ENCODE measurements around the gene KPNA1.

KPNA1 gene

GRCh38 chr3:122514123-122515019 lies at the start of gene KPNA1:
Gene KPNA1, minus strand, starts transcription at chr3:122514939. Its CDS starts 18,374 bp downstream, at chr3:122496565.
- DNase-seq = peak; percentile 91

- DNase-seq = peak; percentile 83
These were observed 49.6 kb upstream of the KPNA1 start, which contains the start of the genes DTX3L and PARP9 for GRCh38 chr3:122564155-122564912. Gene DTX3L, plus strand, starts transcription at chr3:122564338. Its CDS starts 89 bp downstream, at chr3:122564427. Gene PARP9, minus strand, starts transcription at chr3:122564300. Its CDS starts 4,680 bp downstream, at chr3:122559620.

GRCh38 chr3:122563717-122564025 lies 48.9 kb upstream of the KPNA1 start:
- peak; percentile 24 for DNase-seq

DNA sequence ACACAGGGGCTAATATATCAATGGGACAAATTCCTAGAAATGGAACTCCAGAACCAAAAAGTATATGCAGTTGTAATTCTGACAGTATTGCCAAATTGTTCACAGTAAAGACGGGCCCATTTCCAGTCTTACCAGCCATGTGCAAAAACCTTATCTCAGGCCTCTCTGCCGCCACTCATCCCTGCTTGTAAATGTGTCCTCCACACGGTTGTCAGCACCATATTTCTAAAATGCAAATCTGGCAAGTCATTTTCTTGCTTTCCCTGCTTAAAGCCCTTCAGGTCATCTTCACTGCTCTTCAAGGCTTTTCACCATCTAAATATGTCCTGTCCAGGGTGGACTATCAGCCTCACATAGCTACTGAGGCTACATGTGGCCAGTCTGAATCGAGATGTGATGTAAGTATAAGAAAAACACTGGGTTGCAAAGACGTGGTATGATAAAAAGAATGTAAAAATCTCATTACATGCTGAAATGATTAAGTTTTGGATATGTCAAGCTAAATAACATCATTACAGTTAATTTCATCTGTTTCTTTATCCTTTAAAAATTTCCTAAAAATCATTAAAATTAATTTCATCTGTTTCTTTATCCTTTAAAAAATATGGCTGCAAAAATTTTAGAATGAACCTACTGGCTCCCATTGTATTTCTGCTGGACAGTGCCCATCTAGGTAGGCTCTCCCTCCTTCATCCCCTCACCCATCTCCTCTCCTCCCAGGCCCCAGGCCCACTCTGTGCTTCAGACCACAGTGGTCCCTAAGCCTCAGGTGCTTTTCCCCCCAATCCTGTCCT lies 48.4 kb upstream of the KPNA1 start:
- no peak for DNase-seq

- peak; percentile 76 for DNase-seq
These were observed 45.9 kb upstream of the KPNA1 start for GRCh38 chr3:122560680-122561079.

DNA sequence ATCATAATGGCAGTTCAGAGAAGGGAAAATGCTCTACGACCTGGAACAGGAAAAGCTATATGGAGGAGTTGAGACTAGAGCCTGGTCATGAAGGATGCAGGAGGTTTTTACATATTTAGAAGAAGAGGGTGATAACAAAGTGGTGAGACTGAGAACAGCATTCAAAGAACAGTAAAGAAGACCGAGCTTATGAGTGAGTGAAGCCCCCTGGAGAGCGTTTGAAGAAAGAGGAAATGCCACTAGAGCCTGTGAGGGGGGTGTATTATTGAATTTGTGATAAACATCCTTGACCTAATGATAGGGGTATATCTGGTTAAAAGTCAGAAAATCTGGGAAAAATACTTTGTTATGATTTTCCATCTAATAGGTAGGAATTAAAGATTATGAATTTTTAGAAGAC lies 45.2 kb upstream of the KPNA1 start:
- no peak for DNase-seq

DNA sequence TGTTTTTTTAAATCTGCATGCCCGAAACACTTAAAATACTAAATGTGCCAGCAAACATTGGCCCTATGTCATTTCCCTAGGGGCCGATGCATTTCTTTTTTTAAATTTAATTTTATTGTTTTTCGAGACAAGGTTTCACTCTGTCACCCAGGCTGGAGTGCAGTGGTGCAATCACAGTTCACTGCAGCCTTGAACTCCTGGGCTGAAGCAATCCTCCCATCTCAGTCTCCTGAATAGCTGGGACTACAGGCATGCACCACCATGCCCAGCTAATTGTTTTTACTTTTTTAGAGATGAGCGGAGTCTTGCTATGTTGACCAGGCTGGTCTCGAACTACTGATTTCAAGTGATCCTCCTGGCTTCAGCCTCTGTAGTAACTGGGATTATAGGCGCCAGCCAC lies 43.9 kb upstream of the KPNA1 start:
- DNase-seq = no peak

DNA sequence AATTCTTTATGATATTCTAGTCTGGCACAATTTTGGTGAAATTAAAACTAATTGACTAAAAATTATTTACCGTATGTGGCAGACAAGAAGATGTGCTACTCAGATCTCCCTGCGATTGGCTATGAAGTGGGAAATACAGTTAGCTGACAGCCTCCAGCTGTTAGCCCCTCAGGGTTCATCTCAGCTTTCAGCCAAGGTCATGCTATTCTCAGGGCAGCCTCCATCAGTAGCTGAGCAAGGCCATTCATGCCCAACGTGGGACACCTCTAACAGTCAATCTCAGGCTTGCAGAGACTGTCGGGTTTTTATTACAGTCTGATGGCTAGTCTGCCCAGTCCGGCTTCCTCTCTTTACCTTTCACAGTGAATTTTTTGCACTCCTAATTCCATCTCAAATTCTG lies 42.6 kb upstream of the KPNA1 start:
- no peak for DNase-seq

- DNase-seq = no peak
These were observed 40.7 kb upstream of the KPNA1 start for GRCh38 chr3:122555275-122556071.

DNA sequence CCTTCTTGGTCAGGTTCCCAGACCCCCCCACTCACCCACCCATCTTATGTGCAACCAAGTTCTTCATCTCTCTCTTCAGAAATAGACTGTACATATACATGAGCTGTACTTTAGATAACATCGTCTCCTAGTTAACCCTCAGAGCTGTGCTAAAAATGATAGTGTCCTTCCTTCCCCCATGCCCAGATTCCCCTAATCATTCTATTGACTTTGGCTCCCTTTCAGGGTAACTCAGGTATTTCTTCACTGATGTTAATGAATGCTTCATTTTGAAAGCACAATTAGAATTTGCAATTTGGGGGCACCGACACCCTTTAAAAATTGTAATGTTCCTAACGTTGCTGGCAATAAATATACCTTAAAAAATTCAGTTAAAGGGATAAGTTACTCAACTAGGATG lies 38.4 kb upstream of the KPNA1 start:
- no peak for DNase-seq

DNA sequence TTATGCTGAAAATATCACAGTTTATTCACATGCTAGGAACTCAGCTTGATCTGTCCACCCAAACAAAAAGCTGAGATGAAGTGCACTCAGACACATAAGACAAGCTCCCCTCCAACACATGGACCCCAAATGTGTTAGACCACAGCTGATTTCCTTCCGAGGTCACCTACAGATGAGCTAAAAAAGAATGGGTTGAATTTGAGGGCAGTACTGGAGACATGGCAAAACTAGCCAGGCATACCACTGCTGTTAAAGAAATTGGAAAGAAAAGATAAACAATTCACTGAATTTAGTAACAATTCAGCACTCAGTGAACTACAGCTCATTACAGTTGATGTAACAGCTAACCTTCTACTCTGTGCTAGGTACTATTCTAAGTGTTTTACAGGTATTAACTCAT lies 33.9 kb upstream of the KPNA1 start:
- DNase-seq = no peak

- no peak for DNase-seq
These were observed 33.3 kb upstream of the KPNA1 start for GRCh38 chr3:122548076-122548475.

- DNase-seq = no peak
These were observed 31.4 kb upstream of the KPNA1 start for GRCh38 chr3:122546151-122546550.

DNA sequence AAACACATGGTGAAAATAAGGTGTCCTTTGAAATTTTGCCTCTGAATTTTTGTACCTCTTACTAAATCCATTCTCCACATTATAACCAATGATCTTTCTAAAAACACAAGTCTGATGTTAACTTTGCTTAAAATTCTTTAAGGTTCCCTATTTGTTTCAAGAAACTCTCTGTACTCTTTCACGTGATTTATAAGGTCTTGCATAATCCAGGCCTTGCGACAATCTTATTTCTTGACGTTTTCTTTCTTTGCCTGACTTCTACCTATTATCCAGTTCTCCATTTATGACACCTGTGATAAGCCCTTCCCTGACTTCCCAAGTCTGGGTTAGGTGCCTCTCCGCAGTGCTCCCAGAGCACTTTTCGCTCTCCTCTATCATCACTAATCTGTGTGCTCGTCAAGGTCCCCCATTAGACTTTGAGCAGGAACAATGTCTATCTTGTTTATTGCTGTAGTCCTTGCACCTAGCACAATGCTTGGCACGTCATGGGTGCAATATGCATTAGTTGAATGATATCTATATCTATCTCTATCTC lies 24.3 kb upstream of the KPNA1 start:
- DNase-seq = no peak

- no peak for DNase-seq
These were observed 21.9 kb upstream of the KPNA1 start for GRCh38 chr3:122536632-122537001.

GRCh38 chr3:122535964-122536631 lies 21.4 kb upstream of the KPNA1 start:
- DNase-seq = no peak

- peak; percentile 94 for DNase-seq
These were observed 19.2 kb upstream of the KPNA1 start for GRCh38 chr3:122533931-122534334.

DNA sequence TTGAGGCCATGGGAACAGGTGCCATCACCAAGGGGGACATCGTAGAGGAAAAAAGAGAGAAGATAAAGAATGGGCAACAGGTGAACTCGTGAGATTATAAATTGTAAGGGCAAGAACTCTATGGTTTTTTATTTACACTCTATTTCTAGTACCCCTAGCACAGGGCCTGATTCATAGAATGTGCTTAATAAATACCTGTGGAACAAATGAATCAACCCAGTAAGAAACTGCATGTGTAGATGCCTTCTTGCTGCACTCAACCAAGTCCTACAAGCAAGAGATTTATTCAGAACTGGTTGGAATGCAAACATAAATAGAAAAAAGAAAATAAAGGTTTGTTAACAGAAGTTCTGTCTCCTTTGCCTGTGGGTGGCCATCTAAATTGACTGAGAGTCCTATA lies 18.7 kb upstream of the KPNA1 start:
- peak; percentile 14 for DNase-seq

DNA sequence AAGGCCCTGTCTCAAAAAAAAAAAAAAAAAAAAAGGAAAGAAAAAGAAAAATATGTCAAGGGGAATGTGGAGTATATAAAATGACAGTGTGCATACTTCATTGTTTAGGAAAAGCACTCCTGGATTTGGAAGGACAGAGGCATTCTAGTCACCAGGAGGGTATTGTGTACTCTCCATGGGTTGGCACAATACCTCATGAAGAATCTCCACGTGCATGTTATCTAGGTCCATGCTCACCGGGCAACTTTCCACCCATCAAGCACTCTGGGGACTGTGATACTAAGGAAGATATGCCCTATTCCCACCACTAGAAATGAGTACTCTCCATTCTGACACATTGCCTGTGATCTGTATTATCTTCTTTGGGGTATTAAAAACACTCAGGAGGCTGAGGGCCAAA lies 15.4 kb upstream of the KPNA1 start:
- DNase-seq = no peak

DNA sequence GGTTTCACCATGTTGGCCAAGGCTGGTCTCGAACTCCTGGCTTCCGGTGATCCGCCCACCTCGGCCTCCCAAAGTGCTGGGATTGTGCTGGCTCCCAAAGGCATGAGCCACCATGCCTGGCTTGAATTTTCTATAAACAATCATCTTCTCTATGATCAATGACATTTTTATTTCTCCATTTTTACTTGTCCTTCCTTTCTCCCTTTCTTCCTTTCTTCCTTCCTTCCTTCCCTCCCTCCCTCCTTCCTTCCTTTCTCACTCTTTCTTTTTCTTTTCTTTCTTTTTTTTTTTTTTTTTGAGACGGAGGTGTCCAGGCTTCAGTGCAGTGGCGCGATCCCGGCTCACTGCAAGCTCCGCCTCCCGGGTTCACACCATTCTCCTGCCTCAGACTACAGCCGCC lies 8.6 kb upstream of the KPNA1 start:
- no peak for DNase-seq

GRCh38 chr3:122520861-122521260 lies 6.1 kb upstream of the KPNA1 start:
- no peak for DNase-seq

GRCh38 chr3:122519693-122520092 lies 5.0 kb upstream of the KPNA1 start:
- no peak for DNase-seq

Data from activated CD4-positive, alpha-beta T cell treated with anti-CD3 and anti-CD28 coated beads, Interleukin-2, amount 50 U/mL, for 16 hours (primary cell).